ENCODE results near the gene PCED1B. TPM values are rescaled to one million over a fixed set of nuclear protein-coding genes. Genes with fewer than 3 reads are reported as not detected.
"Not testable (repeated sequence)": the region's sequence is repeated elsewhere in the genome, so short reads cannot be mapped to it uniquely, and the experiment has no call there.

Gene PCED1B
- total RNA-seq, 2 donors from 2014 or later: 2.5 to 7.0 TPM

DNA sequence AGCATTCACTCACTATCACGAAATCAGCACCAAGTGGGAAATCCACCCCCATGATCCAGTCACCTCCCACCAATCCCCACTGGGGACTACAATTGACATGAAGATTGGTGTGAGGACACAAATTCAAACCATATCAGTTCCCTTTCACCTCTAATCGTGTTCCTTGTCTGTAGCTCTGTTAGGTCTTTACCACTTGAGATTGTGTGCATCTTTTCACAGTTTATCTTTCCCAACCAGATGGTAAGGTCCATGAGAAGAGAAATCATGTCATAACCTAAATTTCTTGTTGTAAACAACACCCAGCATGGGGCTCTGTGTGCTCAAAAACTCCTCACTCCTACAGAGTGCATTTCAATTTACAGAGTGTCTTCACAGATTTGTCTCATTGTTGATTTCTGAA lies 27.1 kb upstream of the PCED1B start:
- Histone ChIP-seq H3K4me1 (ENCODE audit: control insufficient read depth, insufficient read depth, low read length) (no peaks in the 10 kb centered on the region), H3K9ac (ENCODE audit: extremely low read depth, low read length, poor library complexity, severe bottlenecking) (no peak overlapping the region), H3K36me3 (ENCODE audit: control insufficient read depth, insufficient read depth, low read length) (no peaks in the 10 kb centered on the region), H3K4me3 (ENCODE audit: low read length) (no peak overlapping the region), H3K27ac (ENCODE audit: low read depth, low read length) (no peak overlapping the region), H3K9me3 (ENCODE audit: control insufficient read depth, low read length) (peaks cover 65% of the 10 kb centered on the region), H3K27me3 (ENCODE audit: control insufficient read depth, insufficient read depth, low read length, poor library complexity, severe bottlenecking) (no peaks in the 10 kb centered on the region)
- no peaks in the 10 kb centered on the region for H3K4me1 Mint-ChIP-seq
- TF ChIP-seq, protein P1, sequence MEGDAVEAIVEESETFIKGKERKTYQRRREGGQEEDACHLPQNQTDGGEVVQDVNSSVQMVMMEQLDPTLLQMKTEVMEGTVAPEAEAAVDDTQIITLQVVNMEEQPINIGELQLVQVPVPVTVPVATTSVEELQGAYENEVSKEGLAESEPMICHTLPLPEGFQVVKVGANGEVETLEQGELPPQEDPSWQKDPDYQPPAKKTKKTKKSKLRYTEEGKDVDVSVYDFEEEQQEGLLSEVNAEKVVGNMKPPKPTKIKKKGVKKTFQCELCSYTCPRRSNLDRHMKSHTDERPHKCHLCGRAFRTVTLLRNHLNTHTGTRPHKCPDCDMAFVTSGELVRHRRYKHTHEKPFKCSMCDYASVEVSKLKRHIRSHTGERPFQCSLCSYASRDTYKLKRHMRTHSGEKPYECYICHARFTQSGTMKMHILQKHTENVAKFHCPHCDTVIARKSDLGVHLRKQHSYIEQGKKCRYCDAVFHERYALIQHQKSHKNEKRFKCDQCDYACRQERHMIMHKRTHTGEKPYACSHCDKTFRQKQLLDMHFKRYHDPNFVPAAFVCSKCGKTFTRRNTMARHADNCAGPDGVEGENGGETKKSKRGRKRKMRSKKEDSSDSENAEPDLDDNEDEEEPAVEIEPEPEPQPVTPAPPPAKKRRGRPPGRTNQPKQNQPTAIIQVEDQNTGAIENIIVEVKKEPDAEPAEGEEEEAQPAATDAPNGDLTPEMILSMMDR (conservative IDR thresholded peaks at IDR 0.05): no peak
- peaks cover 15% of the 10 kb centered on the region for H3K36me3 Mint-ChIP-seq (ENCODE audit: low read depth)
- H3K4me3 Mint-ChIP-seq: no peak overlapping the region
- 83 to 100% methylated on average over 1 to 2 of the region's 2 CpGs for WGBS, 2 experiments (ENCODE audit: insufficient coverage in 1 of 2, insufficient read length in 1 of 2)
- no peak overlapping the region for H3K27ac Mint-ChIP-seq
- no peaks in the 10 kb centered on the region for H3K27me3 Mint-ChIP-seq (ENCODE audit: insufficient read depth)
- H3K9me3 Mint-ChIP-seq: peaks cover 15% of the 10 kb centered on the region
- DNase-seq: no peak

DNA sequence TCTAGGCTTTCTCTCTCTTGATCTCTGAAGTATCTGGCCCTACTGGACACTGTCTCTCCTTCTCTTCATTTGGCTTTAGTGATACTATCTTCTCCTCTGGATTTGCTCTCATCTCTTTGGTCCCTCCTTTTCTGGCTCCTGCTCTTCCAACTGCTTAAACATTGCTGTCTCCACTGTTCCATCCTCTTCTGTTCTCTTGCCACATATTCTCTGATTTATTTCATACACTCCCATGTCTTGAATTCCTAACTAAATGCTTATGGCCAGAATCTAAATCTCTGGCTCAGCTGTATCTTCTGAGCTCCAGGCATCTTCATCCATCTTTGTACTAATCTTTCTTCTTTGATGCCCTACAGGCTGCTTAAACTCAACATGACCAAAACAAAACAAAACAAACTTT lies 25.5 kb upstream of the PCED1B start:
- H3K9me3 Mint-ChIP-seq: peaks cover 12% of the 10 kb centered on the region
- Histone ChIP-seq H3K9me3 (ENCODE audit: control insufficient read depth, low read length) (peaks cover 54% of the 10 kb centered on the region), H3K4me3 (ENCODE audit: low read length) (no peak overlapping the region), H3K27ac (ENCODE audit: low read depth, low read length) (no peak overlapping the region), H3K9ac (ENCODE audit: extremely low read depth, low read length, poor library complexity, severe bottlenecking) (no peak overlapping the region), H3K27me3 (ENCODE audit: control insufficient read depth, insufficient read depth, low read length, poor library complexity, severe bottlenecking) (no peaks in the 10 kb centered on the region), H3K36me3 (ENCODE audit: control insufficient read depth, insufficient read depth, low read length) (no peaks in the 10 kb centered on the region), H3K4me1 (ENCODE audit: control insufficient read depth, insufficient read depth, low read length) (no peaks in the 10 kb centered on the region)
- no peak overlapping the region for H3K4me3 Mint-ChIP-seq
- peaks cover 15% of the 10 kb centered on the region for H3K36me3 Mint-ChIP-seq (ENCODE audit: low read depth)
- H3K27me3 Mint-ChIP-seq (ENCODE audit: insufficient read depth): no peaks in the 10 kb centered on the region
- TF ChIP-seq, protein P1 (conservative IDR thresholded peaks at IDR 0.05): no peak
- no peaks in the 10 kb centered on the region for H3K4me1 Mint-ChIP-seq
- DNase-seq: no peak
- H3K27ac Mint-ChIP-seq: no peak overlapping the region

DNA sequence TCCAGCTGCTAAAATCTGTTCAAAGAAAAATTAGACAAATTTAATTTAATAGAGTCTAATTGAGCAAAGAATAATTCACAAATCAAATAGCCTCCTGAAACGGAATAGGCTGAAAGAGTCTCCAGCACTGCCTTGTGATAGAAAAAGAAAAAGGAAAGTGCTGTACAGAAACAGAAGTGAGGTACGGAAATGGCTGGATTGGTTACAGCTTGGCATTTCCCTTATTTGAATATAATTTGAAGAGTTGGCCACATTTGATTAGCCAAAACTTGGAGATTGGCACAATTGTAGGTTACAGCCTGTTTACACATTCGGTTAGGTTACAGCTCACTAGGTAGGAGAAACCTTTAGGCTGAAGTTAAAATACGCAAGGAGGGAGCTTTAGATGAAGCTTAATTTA lies 24.8 kb upstream of the PCED1B start:
- TF ChIP-seq, protein P1 (conservative IDR thresholded peaks at IDR 0.05): no peak
- no peaks in the 10 kb centered on the region for H3K27me3 ChIP-seq (ENCODE audit: control insufficient read depth, insufficient read depth, low read length, poor library complexity, severe bottlenecking)
- DNase-seq: no peak
- H3K9me3 Mint-ChIP-seq: peaks cover 14% of the 10 kb centered on the region
- H3K4me1 ChIP-seq (ENCODE audit: control insufficient read depth, insufficient read depth, low read length): no peaks in the 10 kb centered on the region
- no peak overlapping the region for H3K9ac ChIP-seq (ENCODE audit: extremely low read depth, low read length, poor library complexity, severe bottlenecking)
- H3K27me3 Mint-ChIP-seq (ENCODE audit: insufficient read depth): no peaks in the 10 kb centered on the region
- H3K36me3 ChIP-seq (ENCODE audit: control insufficient read depth, insufficient read depth, low read length): no peaks in the 10 kb centered on the region
- H3K4me3 ChIP-seq (ENCODE audit: low read length): no peak overlapping the region
- H3K36me3 Mint-ChIP-seq (ENCODE audit: low read depth): peaks cover 17% of the 10 kb centered on the region
- no peaks in the 10 kb centered on the region for H3K4me1 Mint-ChIP-seq
- H3K9me3 ChIP-seq (ENCODE audit: control insufficient read depth, low read length): peaks cover 47% of the 10 kb centered on the region
- H3K27ac Mint-ChIP-seq: no peak overlapping the region
- 94 to 95% methylated on average over 2 to 4 of the region's 4 CpGs for WGBS, 2 experiments (ENCODE audit: insufficient coverage in 1 of 2, insufficient read length in 1 of 2)
- no peak overlapping the region for H3K4me3 Mint-ChIP-seq
- no peak overlapping the region for H3K27ac ChIP-seq (ENCODE audit: low read depth, low read length)

DNA sequence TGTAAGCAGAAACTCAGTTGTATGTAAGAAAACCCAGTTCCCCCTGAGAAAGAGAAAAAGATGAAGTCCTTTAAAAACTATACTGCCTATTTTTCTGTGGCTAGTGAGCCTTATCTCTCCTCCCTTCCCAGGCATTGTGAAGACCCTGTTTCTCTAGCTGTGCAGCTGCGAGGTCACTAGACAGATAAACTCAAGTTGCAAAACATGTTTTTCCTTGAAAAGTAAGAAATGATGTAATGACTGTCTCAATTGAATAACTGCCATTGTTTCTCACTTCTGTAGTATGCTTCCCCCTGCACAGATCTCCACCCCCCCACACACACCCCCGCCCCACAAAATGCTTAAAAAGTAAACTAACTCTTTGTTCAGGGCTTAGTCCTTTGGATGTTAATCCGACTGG lies 23.6 kb upstream of the PCED1B start:
- H3K27ac Mint-ChIP-seq; H3K36me3 ChIP-seq (ENCODE audit: control insufficient read depth, insufficient read depth, low read length); H3K27me3 ChIP-seq (ENCODE audit: control insufficient read depth, insufficient read depth, low read length, poor library complexity, severe bottlenecking); H3K4me1 Mint-ChIP-seq; H3K4me3 ChIP-seq (ENCODE audit: low read length); H3K4me1 ChIP-seq (ENCODE audit: control insufficient read depth, insufficient read depth, low read length); H3K4me3 Mint-ChIP-seq; H3K27me3 Mint-ChIP-seq (ENCODE audit: insufficient read depth); H3K27ac ChIP-seq (ENCODE audit: low read depth, low read length); H3K9ac ChIP-seq (ENCODE audit: extremely low read depth, low read length, poor library complexity, severe bottlenecking); DNase-seq: not testable (repeated sequence)
- Mint-ChIP-seq H3K36me3 (ENCODE audit: low read depth) (peaks cover 14% of the 10 kb centered on the region), H3K9me3 (peaks cover 17% of the 10 kb centered on the region)
- peaks cover 38% of the 10 kb centered on the region for H3K9me3 ChIP-seq (ENCODE audit: control insufficient read depth, low read length)
- WGBS, 2 experiments (ENCODE audit: insufficient coverage in 1 of 2, insufficient read length in 1 of 2): 89% methylated on average over 3 of the region's 3 CpGs; no CpG with 5 or more reads in 1 of the 2 experiments

DNA sequence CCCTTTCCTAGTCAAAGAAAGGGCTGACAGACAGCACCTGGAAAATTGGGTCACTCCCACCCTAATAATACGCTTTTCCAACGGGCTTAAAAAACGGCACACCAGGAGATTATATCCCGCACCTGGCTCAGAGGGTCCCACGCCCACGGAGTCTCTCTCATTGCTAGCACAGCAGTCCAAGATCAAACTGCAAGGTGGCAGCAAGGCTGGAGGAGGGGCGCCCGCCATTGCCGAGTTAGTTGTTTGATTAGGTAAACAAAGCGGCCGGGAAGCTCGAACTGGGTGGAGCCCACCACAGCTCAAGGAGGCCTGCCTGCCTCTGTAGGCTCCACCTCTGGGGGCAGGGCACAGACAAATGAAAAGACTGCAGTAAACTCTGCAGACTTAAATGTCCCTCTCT lies 22.5 kb upstream of the PCED1B start:
- H3K9me3 Mint-ChIP-seq: peaks cover 23% of the 10 kb centered on the region
- not testable (repeated sequence) for H3K27ac ChIP-seq (ENCODE audit: low read depth, low read length); H3K4me1 ChIP-seq (ENCODE audit: control insufficient read depth, insufficient read depth, low read length); H3K4me3 Mint-ChIP-seq; DNase-seq; H3K27ac Mint-ChIP-seq; H3K36me3 ChIP-seq (ENCODE audit: control insufficient read depth, insufficient read depth, low read length); H3K4me3 ChIP-seq (ENCODE audit: low read length); H3K4me1 Mint-ChIP-seq; H3K9ac ChIP-seq (ENCODE audit: extremely low read depth, low read length, poor library complexity, severe bottlenecking); H3K27me3 ChIP-seq (ENCODE audit: control insufficient read depth, insufficient read depth, low read length, poor library complexity, severe bottlenecking); H3K27me3 Mint-ChIP-seq (ENCODE audit: insufficient read depth)
- H3K36me3 Mint-ChIP-seq (ENCODE audit: low read depth): peaks cover 13% of the 10 kb centered on the region
- H3K9me3 ChIP-seq (ENCODE audit: control insufficient read depth, low read length): peaks cover 28% of the 10 kb centered on the region
- 50 to 89% methylated on average over 2 to 12 of the region's 12 CpGs for WGBS, 2 experiments (ENCODE audit: insufficient coverage in 1 of 2, insufficient read length in 1 of 2)

Measured in endodermal cell (in vitro differentiated cells).